ENCODE data around the gene ORC3.

The ORC3 gene

DNA sequence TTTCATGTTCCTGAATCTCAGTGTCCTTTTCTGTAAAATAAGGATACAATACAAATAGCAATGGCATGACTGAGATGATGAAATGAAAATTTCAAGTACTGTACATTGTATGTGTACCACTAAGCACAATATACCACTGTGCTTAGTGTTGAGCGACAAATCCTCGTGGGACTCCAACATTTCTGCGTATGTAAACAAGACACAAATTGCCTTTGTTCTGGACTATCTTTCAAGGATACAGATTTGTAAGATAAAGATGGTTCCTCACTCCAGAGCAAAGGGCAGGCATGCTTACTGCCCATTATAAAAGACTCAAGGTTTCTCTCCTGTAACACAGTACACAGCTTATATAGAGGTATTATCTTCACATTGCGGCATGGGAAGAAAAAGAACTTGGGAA, 6.1 kb upstream of the ORC3 start:
- H3K27ac ChIP-seq: no peak overlapping the region
- H3K27me3 ChIP-seq: no peaks in the 10 kb centered on the region
- TF ChIP-seq, protein P1, sequence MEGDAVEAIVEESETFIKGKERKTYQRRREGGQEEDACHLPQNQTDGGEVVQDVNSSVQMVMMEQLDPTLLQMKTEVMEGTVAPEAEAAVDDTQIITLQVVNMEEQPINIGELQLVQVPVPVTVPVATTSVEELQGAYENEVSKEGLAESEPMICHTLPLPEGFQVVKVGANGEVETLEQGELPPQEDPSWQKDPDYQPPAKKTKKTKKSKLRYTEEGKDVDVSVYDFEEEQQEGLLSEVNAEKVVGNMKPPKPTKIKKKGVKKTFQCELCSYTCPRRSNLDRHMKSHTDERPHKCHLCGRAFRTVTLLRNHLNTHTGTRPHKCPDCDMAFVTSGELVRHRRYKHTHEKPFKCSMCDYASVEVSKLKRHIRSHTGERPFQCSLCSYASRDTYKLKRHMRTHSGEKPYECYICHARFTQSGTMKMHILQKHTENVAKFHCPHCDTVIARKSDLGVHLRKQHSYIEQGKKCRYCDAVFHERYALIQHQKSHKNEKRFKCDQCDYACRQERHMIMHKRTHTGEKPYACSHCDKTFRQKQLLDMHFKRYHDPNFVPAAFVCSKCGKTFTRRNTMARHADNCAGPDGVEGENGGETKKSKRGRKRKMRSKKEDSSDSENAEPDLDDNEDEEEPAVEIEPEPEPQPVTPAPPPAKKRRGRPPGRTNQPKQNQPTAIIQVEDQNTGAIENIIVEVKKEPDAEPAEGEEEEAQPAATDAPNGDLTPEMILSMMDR (IDR thresholded peaks at IDR 0.05): no peak
- intact Hi-C loops (cut with DNase I; ENCODE audit: low total_unique reads): no loop called here
- no peak for DNase-seq
- H3K4me1 ChIP-seq: peaks cover 0 to 36% (median 20%) of the 10 kb centered on the region in 4 donors
- no peaks in the 10 kb centered on the region for H3K9me3 ChIP-seq
- H3K4me3 ChIP-seq: no peak overlapping the region
- H3K36me3 ChIP-seq: peaks cover 11 to 41% (median 17%) of the 10 kb centered on the region in 3 donors

DNA sequence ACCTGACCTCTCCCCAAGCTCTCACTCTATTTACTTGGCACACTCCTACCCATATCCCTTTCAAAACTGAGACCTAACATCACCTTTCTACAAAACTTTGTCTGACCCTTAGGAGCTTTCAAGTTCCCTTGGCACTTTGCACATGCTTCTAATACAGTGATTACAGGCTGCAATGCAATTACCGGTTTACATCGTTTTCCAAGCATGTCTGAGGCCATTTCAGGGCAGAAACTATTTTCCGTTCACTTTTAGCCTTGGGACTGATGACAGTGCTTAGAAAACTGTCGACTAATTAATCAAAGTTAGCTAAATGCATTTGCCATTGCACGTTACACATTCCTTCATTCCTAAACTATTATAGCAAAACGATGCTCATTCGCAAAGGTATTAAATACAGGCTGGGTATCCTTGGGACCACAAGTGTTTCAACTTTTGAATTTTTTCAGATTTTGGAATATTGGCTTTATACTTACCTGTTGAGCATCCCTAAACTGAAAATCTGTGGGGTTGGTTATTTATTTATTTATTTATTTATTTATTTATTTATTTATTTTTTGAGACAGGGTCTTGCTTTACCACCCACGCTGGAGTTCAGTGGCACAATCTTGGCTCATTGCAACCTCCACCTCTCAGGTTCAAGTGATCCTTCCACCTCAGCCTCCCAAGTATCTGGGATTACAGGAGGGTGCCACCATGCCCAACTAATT, 3.4 kb upstream of the ORC3 start:
- Histone ChIP-seq H3K27ac (no peak overlapping the region), H3K27me3 (no peaks in the 10 kb centered on the region), H3K9me3 (no peaks in the 10 kb centered on the region), H3K4me3 (no peak overlapping the region), H3K36me3 (peaks cover 11 to 21% (median 16%) of the 10 kb centered on the region in 3 donors), H3K4me1 (peaks cover 0 to 43% (median 29%) of the 10 kb centered on the region in 4 donors)
- intact Hi-C loops (cut with DNase I; ENCODE audit: low total_unique reads): loop anchor here (5.0 kb wide), 1 partner anchor 114 kb away; the partner anchor contains the start of gene SLC35A1
- no peak for DNase-seq
- TF ChIP-seq, protein P1 (IDR thresholded peaks at IDR 0.05): no peak

DNA sequence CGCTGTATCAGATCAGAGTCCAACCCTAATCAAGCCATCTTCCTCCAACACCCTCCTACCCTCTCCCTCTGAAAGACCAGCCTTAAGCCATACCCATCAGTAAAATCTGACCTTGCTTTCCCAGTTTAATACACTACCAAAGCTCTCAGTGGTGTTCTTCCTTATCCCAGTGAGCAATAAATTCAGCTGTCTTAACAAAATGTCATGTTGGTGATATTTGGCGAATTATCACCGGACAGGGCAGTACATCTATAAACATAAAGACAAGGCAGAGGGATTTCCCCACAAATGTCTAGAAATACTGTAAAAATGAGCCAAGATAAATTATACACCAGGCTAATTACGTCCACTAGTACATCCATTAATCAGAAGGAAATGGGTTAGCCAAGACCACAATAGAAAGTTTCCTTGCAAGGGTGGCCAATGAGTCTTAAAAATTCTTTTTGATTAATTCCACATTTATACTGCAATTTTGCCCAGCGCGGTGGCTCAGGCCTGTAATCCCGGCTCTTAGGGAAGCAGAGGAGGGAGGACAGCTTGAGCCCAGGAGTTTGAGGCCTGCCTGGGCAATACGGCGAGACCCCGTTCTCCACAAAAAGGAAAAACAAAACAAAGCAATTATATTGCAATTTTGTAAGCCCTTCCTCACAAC, 1.1 kb upstream of the ORC3 start:
- Histone ChIP-seq H3K4me1 (peaks cover 0 to 47% (median 31%) of the 10 kb centered on the region in 4 donors), H3K36me3 (no peaks in the 10 kb centered on the region), H3K27ac (peak overlapping the region; percentile 87 to 89), H3K4me3 (peak overlapping the region; percentile 83 to 85), H3K9me3 (no peaks in the 10 kb centered on the region), H3K27me3 (no peaks in the 10 kb centered on the region)
- DNase-seq: no peak
- TF ChIP-seq, protein P1 (IDR thresholded peaks at IDR 0.05): no peak
- intact Hi-C loops (cut with DNase I; ENCODE audit: low total_unique reads): loop anchor here (5.0 kb wide), 1 partner anchor 117 kb away; the partner anchor contains the start of gene SLC35A1

DNA sequence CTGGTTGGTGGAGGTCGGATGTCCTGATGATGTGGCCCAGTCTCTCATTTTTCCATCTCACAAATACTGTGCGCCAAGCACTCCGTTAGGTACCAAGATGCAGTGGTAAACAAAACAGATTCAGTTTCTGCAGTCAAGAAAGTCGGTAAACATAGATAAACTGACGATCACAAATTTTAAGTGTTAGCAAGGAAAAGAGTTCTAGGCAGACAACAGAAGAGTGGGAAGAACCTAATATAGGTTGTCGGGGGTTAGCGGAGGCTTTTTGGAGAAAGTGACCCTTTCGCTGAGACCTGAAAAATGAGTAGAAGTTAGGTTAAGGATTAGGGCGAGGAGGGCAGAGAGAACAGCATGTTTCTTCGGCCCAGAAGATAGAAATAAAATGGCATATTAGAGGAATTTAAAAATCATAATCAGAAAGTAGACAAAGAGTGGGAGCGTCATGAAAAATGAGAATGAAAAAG, 514 bp downstream of the ORC3 start:
- no peak for DNase-seq
- H3K4me3 ChIP-seq: peak overlapping the region; percentile 83 to 85
- peak overlapping the region; percentile 87 to 89 for H3K27ac ChIP-seq
- H3K36me3 ChIP-seq: peaks cover 0 to 8% (median 7%) of the 10 kb centered on the region in 3 donors
- intact Hi-C loops (cut with DNase I; ENCODE audit: low total_unique reads): loop anchor here (1.0 kb wide), 1 partner anchor 111 kb away; no protein-coding TSS in a partner anchor
- no peaks in the 10 kb centered on the region for H3K27me3 ChIP-seq
- TF ChIP-seq, protein P1 (IDR thresholded peaks at IDR 0.05): no peak
- no peaks in the 10 kb centered on the region for H3K9me3 ChIP-seq
- H3K4me1 ChIP-seq: peaks cover 0 to 43% (median 29%) of the 10 kb centered on the region in 4 donors

DNA sequence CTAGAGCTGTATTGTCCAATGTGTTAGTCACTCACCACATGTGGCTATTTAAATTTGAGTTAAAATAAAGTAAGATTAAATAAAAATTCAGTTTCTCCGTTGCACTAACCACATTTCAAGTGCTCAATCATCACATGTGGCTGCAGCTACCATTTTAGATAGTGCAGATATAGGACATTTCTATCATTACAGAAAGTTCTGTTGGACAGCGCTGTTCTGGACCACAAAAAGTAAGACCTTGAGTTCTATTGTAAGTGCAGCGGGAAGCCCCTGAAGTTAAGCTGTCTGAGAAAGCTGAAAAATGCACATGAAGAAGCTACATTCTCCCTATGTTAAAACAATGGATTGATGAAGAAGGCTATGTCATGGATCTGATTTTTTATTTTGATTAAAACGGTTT, 1.1 kb downstream of the ORC3 start:
- no peak overlapping the region for H3K27ac ChIP-seq
- intact Hi-C loops (cut with DNase I; ENCODE audit: low total_unique reads): loop anchor here (1.0 kb wide), 1 partner anchor 110 kb away; no protein-coding TSS in a partner anchor
- peak overlapping the region; percentile 83 to 85 for H3K4me3 ChIP-seq
- DNase-seq: no peak
- no peaks in the 10 kb centered on the region for H3K27me3 ChIP-seq
- peaks cover 0 to 42% (median 28%) of the 10 kb centered on the region in 4 donors for H3K4me1 ChIP-seq
- no peaks in the 10 kb centered on the region for H3K9me3 ChIP-seq
- H3K36me3 ChIP-seq: peaks cover 5 to 14% (median 12%) of the 10 kb centered on the region in 3 donors
- TF ChIP-seq, protein P1 (IDR thresholded peaks at IDR 0.05): no peak
